ENCODE measurements around the gene E2F4. TPM values are rescaled to one million over a fixed set of nuclear protein-coding genes. Genes with fewer than 3 reads are reported as not detected.
A peak's percentile ranks its signal among the peaks of the same experiment; 100 is the strongest.

The E2F4 gene
- total and polyA plus RNA-seq, 2 donors (not counting 1 experiment from before 2014, with no cell fraction given), result 42.4 to 59.9 TPM

DNA sequence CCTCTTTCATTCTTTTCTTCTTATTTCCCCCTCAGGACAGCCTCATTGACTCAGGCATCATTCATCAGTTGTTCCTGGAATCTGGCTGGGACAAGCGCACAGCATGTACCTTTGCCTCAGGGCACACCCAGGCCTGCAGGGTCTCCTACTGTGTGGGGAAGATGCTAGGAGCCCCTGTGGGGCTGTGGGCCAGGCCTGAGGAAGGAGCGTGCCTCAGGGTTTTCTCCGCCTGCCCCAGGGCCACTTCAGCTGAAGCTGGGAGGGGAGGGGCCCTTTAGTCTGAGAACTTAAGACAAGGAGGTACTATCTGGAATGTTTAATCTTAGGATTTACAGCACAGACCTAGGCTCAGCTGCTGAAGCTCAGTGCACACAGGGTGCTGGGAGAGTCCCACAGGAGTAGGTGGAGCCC, 14.9 kb downstream of the E2F4 start:
- no peaks in the 10 kb centered on the region for H3K27me3 ChIP-seq (ENCODE audit: control insufficient read depth, insufficient read depth, low read length)
- no peak for TF ChIP-seq EZH2 (IDR thresholded peaks at IDR 0.05; ENCODE audit: low read length, missing control alignments)
- TF ChIP-seq, protein P1, sequence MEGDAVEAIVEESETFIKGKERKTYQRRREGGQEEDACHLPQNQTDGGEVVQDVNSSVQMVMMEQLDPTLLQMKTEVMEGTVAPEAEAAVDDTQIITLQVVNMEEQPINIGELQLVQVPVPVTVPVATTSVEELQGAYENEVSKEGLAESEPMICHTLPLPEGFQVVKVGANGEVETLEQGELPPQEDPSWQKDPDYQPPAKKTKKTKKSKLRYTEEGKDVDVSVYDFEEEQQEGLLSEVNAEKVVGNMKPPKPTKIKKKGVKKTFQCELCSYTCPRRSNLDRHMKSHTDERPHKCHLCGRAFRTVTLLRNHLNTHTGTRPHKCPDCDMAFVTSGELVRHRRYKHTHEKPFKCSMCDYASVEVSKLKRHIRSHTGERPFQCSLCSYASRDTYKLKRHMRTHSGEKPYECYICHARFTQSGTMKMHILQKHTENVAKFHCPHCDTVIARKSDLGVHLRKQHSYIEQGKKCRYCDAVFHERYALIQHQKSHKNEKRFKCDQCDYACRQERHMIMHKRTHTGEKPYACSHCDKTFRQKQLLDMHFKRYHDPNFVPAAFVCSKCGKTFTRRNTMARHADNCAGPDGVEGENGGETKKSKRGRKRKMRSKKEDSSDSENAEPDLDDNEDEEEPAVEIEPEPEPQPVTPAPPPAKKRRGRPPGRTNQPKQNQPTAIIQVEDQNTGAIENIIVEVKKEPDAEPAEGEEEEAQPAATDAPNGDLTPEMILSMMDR (conservative IDR thresholded peaks at IDR 0.05 in 1 of 2, IDR thresholded peaks at IDR 0.05 in 1 of 2; ENCODE audit: low read depth in 1 of 2, low read length in 2 of 2), result no peak
- H3K36me3 ChIP-seq (ENCODE audit: control insufficient read depth, insufficient read depth, low read length), result peaks cover 16% of the 10 kb centered on the region
- DNase-seq (ENCODE audit: low read depth in 2 of 2), result no peak
- no peaks in the 10 kb centered on the region for H4K20me1 ChIP-seq (ENCODE audit: control insufficient read depth, extremely low read depth, insufficient read depth, low read length)
- no peaks in the 10 kb centered on the region for H3K9me3 ChIP-seq (ENCODE audit: control insufficient read depth, insufficient read depth, low read depth, low read length)
- no peaks in the 10 kb centered on the region for H3K79me2 ChIP-seq (ENCODE audit: control insufficient read depth, insufficient read depth, low read length)
- H3K4me3 ChIP-seq (replicated peaks in 1 of 4; ENCODE audit: control extremely low read depth in 1 of 4, insufficient read depth in 1 of 4, low read depth in 3 of 4, low read length in 4 of 4), result no peak overlapping the region
- H2AFZ ChIP-seq (ENCODE audit: low read length), result no peak overlapping the region
- no peak overlapping the region for H3K4me2 ChIP-seq (ENCODE audit: extremely low read depth, insufficient read depth, low read length)
- no peak overlapping the region for H3K27ac ChIP-seq (ENCODE audit: insufficient read depth, low read length)
- H3K9ac ChIP-seq (ENCODE audit: insufficient read depth, low read length), result no peak overlapping the region
- peaks cover 12% of the 10 kb centered on the region for H3K4me1 ChIP-seq (ENCODE audit: control insufficient read depth, extremely low read depth, insufficient read depth, low read length)

DNA sequence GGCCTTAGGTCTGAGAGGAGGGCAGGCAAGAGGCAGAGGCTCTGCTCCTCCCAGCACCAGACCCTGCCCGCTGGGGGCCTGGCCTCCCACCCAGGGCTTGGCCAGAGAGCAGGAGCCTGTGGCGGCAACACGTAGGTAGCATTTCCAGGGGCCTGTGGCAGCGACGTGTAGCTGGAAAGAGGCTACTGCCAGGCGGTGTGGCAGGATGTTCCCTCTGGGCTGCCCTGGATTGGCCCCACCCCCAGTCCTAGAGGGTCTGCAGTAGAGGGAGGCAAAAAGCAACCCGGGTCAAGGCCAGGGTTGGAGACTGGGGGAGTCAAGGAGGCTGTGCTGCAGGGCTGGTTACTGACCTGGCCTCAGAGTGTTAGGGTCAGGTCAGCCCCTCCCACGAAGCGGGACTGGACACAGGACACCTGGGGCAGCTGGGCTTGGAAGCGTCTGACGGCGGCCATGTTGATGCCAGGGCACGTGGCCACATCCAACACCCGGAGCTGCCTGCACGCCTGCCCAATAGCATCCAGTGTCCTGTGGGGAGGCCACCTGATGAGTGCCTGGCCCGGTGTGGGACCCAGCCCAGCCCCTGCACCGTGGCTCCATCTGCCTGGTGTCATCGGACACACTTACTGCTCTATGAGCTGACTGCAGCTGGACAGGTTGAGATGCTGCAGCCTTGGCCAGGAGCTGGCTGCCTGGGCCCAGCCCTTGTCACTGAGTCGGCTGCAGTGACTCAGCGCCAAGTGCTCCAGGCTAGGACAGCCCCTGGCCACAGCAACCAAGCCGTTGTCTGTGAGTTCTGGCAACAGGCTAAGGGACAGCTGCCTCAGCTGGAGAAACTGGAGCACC, 15.5 kb downstream of the E2F4 start:
- peak; percentile 24 to 40 for DNase-seq (ENCODE audit: low read depth in 2 of 2)
- H3K27me3 ChIP-seq (ENCODE audit: control insufficient read depth, insufficient read depth, low read length), result no peaks in the 10 kb centered on the region
- no peaks in the 10 kb centered on the region for H4K20me1 ChIP-seq (ENCODE audit: control insufficient read depth, extremely low read depth, insufficient read depth, low read length)
- H3K79me2 ChIP-seq (ENCODE audit: control insufficient read depth, insufficient read depth, low read length), result no peaks in the 10 kb centered on the region
- H3K4me3 ChIP-seq (replicated peaks in 1 of 4; ENCODE audit: control extremely low read depth in 1 of 4, insufficient read depth in 1 of 4, low read depth in 3 of 4, low read length in 4 of 4), result no peak overlapping the region
- TF ChIP-seq EZH2 (IDR thresholded peaks at IDR 0.05; ENCODE audit: low read length, missing control alignments), result no peak
- TF ChIP-seq, protein P1 (conservative IDR thresholded peaks at IDR 0.05 in 1 of 2, IDR thresholded peaks at IDR 0.05 in 1 of 2; ENCODE audit: low read depth in 1 of 2, low read length in 2 of 2), result no peak
- H3K4me2 ChIP-seq (ENCODE audit: extremely low read depth, insufficient read depth, low read length), result no peak overlapping the region
- no peaks in the 10 kb centered on the region for H3K9me3 ChIP-seq (ENCODE audit: control insufficient read depth, insufficient read depth, low read depth, low read length)
- H3K9ac ChIP-seq (ENCODE audit: insufficient read depth, low read length), result no peak overlapping the region
- H2AFZ ChIP-seq (ENCODE audit: low read length), result no peak overlapping the region
- no peak overlapping the region for H3K27ac ChIP-seq (ENCODE audit: insufficient read depth, low read length)
- H3K36me3 ChIP-seq (ENCODE audit: control insufficient read depth, insufficient read depth, low read length), result peaks cover 11% of the 10 kb centered on the region
- H3K4me1 ChIP-seq (ENCODE audit: control insufficient read depth, extremely low read depth, insufficient read depth, low read length), result peaks cover 12% of the 10 kb centered on the region

DNA sequence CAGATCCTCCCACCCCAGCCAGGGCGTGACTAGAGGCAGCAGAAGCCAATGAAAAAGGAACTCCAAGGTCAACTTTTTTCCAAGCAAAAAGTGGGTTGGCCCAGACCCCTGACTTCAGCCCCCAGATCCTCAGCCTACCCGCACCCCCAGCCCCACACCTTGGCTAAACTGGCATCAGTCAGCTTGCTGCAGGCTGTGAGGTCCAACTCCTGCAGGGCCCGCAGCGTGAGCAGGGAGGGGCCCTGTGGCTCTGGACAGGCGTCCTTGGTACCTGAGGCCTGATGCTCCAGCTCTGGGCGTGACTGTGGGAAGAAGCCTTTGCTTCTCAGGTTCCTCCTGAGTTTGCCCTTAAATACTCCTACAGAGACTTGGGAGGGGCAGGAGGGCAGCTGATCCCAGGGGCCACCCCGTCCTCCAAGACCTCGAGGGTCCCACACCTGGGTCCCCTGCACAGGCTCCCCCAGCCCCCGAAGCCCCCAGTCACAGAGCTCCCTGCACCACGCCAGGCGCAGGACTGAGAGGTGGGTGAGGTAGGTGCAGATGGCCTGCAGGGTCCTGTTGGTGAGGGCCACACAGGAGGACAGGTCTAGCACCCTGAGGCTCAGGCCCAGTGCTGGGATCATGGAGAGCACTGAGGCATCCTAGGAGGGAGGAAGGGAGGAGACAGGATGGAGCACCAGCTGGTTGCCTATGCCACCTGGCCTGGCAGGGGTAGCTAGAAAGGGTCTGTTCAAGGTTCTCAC, 16.4 kb downstream of the E2F4 start:
- Histone ChIP-seq H3K9ac (ENCODE audit: insufficient read depth, low read length) (no peak overlapping the region), H2AFZ (ENCODE audit: low read length) (no peak overlapping the region), H3K4me3 (replicated peaks in 1 of 4; ENCODE audit: control extremely low read depth in 1 of 4, insufficient read depth in 1 of 4, low read depth in 3 of 4, low read length in 4 of 4) (no peak overlapping the region), H4K20me1 (ENCODE audit: control insufficient read depth, extremely low read depth, insufficient read depth, low read length) (no peaks in the 10 kb centered on the region), H3K79me2 (ENCODE audit: control insufficient read depth, insufficient read depth, low read length) (no peaks in the 10 kb centered on the region), H3K36me3 (ENCODE audit: control insufficient read depth, insufficient read depth, low read length) (peaks cover 7% of the 10 kb centered on the region), H3K4me2 (ENCODE audit: extremely low read depth, insufficient read depth, low read length) (no peak overlapping the region), H3K27ac (ENCODE audit: insufficient read depth, low read length) (no peak overlapping the region), H3K27me3 (ENCODE audit: control insufficient read depth, insufficient read depth, low read length) (no peaks in the 10 kb centered on the region), H3K9me3 (ENCODE audit: control insufficient read depth, insufficient read depth, low read depth, low read length) (no peaks in the 10 kb centered on the region), H3K4me1 (ENCODE audit: control insufficient read depth, extremely low read depth, insufficient read depth, low read length) (peaks cover 12% of the 10 kb centered on the region)
- no peak for TF ChIP-seq EZH2 (IDR thresholded peaks at IDR 0.05; ENCODE audit: low read length, missing control alignments)
- TF ChIP-seq, protein P1 (conservative IDR thresholded peaks at IDR 0.05 in 1 of 2, IDR thresholded peaks at IDR 0.05 in 1 of 2; ENCODE audit: low read depth in 1 of 2, low read length in 2 of 2), result no peak
- no peak for DNase-seq (ENCODE audit: low read depth in 2 of 2)
